Measurements from ENCODE around the gene TTC9B.

The TTC9B gene

DNA sequence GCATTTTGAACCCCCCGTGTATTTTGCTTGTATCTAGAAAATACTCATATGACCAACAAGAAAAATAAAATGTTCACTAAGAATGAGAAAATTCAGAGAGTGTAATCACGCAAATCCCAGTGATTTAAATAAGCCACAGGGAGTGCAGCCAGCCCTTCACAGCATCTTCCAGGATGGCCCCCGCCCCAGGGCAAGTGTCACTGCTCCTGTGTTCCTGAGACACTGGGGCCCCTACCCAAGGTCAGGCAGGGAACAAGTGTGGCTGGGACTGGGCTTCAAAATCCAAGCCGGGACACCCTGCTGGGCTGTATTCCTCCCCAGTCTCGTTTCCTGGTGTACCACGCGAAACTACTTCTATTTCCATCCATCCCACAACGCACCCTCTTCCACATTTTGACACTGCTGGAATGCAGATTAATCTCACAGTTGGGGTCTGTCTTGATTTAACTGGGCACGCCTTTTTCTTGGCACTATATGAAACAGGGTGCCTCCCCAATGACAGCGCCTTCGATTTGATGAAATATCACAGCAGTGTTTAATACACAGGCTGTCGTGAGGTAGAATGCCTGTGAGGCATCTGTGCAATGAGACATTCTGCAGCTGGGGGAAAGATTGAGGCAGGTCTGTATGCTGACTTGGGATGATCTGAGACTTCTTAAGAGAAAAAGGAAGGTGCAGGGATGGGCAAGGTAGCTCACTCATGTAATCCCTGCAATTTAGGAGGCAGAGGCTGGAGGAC, 26.6 kb upstream of the TTC9B start:
- DNase-seq (ENCODE audit: extremely low spot score) = no peak
- ChIA-PET POLR2A (no interaction called here), CTCF (interaction anchor here (2.4 kb wide), 1 partner anchor 14 kb away, joined by 5 read pairs; no protein-coding TSS in a partner anchor)
- TF ChIP-seq, protein P1, sequence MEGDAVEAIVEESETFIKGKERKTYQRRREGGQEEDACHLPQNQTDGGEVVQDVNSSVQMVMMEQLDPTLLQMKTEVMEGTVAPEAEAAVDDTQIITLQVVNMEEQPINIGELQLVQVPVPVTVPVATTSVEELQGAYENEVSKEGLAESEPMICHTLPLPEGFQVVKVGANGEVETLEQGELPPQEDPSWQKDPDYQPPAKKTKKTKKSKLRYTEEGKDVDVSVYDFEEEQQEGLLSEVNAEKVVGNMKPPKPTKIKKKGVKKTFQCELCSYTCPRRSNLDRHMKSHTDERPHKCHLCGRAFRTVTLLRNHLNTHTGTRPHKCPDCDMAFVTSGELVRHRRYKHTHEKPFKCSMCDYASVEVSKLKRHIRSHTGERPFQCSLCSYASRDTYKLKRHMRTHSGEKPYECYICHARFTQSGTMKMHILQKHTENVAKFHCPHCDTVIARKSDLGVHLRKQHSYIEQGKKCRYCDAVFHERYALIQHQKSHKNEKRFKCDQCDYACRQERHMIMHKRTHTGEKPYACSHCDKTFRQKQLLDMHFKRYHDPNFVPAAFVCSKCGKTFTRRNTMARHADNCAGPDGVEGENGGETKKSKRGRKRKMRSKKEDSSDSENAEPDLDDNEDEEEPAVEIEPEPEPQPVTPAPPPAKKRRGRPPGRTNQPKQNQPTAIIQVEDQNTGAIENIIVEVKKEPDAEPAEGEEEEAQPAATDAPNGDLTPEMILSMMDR (IDR thresholded peaks at IDR 0.05; ENCODE audit: control extremely low read depth, extremely low read depth, low read depth, missing control alignments) = no peak

DNA sequence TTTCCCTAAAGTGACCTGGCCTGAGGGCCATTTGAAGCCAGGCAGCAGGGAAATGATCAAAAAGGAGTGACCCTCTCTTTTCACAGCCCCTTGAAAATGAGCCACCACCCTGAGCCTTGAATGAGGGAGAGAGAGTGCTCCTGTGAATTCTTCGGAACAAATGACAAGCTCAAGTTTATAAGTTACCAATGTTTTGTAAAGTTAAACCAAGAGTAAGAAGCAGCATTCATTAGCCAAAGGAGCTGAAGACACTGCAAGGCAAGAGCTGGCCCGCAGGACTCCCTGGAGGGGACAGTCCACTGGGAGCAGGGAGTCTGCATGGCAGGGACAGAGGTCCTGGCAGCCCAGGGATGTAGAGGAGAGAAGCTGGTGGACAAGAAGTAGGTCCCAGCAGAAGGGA, 25.0 kb upstream of the TTC9B start:
- TF ChIP-seq, protein P1 (IDR thresholded peaks at IDR 0.05; ENCODE audit: control extremely low read depth, extremely low read depth, low read depth, missing control alignments) = no peak

DNA sequence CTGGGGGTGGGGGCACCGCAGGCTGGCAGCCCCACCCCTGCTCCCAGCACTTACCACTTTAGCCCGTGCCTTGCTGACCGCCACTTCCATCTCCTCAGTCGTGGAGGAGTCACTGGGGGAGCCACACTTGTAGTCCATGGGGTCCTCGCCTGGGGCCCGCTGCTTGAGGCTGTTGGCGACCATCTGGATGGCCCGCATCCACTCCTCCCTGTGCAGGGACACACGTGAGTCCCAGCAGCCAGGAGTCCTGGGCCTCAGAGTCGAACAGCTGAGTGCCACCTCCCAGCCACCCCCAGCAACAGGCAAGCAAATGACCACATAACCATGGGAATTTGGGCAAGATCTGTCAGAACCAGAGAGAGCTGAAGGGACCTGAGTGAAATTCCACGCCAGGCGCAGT, 24.3 kb upstream of the TTC9B start:
- DNase-seq (ENCODE audit: extremely low spot score) = no peak
- CTCF ChIA-PET = no interaction called here
- POLR2A ChIA-PET = no interaction called here
- TF ChIP-seq, protein P1 (IDR thresholded peaks at IDR 0.05; ENCODE audit: control extremely low read depth, extremely low read depth, low read depth, missing control alignments) = no peak

More for the DNA sequence above, 25.0 kb upstream of the TTC9B start:
- ChIA-PET POLR2A (no interaction called here), CTCF (no interaction called here)
- no peak for DNase-seq (ENCODE audit: extremely low spot score)

DNA sequence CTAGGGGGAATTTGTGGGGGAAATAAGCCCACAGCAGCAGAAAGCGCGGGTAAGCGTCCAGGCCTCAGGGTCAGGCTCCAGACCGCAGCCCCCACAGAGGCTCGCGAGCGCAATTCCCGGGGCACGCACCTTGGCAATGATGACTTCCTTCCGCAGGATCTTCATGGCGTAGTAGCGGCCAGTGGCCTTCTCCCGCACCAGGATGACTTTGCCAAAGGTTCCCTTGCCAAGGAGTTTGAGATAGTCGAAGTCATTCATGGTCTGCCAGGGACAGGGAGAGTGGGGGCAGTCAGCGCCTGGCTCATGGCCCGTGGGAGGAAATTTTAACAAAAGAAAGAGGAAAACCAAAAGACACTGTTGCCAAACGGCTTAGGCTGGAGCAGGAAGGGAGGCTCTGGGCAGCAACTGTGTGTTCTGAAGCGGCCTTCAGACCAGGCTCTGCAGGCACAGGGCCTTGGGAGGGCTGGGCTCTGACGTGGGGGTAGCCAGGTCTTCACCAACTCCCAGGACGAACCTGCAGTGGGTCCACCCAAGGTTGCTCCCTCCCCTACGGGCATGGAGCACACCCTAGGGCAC, 23.7 kb upstream of the TTC9B start:
- TF ChIP-seq, protein P1 (IDR thresholded peaks at IDR 0.05; ENCODE audit: control extremely low read depth, extremely low read depth, low read depth, missing control alignments) = no peak
- ChIA-PET POLR2A (no interaction called here), CTCF (no interaction called here)
- no peak for DNase-seq (ENCODE audit: extremely low spot score)

DNA sequence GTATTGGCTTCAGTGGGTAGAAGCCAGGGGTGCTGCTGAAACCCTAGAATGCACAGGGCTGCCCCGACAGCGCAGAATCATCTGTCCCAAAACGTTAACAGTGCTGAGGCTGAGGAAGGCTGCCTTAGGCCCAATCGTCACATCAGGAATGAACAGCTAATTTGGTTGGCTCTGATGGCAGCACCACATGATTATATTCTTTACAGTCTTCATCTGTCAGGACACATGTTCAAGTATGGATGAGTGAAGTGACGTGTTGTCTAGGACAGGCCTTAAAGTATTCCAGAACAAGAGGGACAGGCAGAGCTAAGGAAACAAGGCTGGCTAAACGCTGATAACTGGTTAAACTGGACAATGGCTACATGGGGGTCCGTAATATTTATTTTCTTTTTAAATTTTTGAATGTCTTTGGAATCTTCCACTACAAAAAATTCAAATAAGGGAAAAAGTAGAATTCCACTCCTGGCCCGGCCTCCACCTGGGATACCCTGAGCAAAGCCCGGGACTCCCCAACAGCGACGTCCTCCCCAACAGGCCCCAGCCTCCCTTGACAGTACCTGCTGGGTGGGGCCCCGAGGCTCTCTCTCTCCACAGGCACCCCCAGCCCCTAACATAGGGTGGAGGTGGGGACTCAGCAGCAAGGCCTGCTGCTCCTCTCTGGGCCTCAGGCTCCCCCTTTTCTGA, 23.1 kb upstream of the TTC9B start:
- TF ChIP-seq, protein P1 (IDR thresholded peaks at IDR 0.05; ENCODE audit: control extremely low read depth, extremely low read depth, low read depth, missing control alignments) = no peak
- ChIA-PET POLR2A (no interaction called here), CTCF (no interaction called here)
- no peak for DNase-seq (ENCODE audit: extremely low spot score)

DNA sequence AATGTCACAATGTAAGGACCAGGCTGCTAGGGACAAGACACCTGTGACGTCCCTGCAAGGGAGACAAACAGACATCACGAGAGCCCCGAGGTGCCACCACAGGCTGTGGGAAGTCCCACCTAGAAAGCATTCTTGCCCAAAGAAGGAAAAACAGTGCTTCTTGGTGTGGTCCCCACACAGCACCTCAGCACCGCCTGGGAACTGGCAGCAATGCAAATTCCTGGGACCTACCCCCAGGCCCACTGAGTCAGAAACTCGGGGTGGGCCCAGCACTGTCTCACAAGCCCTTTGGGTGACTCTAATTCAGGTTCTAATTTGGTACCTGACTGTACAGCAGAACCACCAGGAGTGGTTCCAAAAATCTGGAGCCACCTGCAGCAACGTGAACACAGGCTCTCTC, 22.1 kb upstream of the TTC9B start:
- no peak for DNase-seq (ENCODE audit: extremely low spot score)
- TF ChIP-seq, protein P1 (IDR thresholded peaks at IDR 0.05; ENCODE audit: control extremely low read depth, extremely low read depth, low read depth, missing control alignments) = no peak
- POLR2A ChIA-PET = no interaction called here
- CTCF ChIA-PET = no interaction called here
